Activated naive CD4-positive, alpha-beta T cell (primary cell): Measurements from ENCODE around the gene MKRN2OS.
A peak's percentile ranks its signal among the peaks of the same experiment; 100 is the strongest.
"Not testable (repeated sequence)": the region's sequence is repeated elsewhere in the genome, so short reads cannot be mapped to it uniquely, and the experiment has no call there.

Experiments
- DNase-seq, 4 experiments: peaks; one replicate each; lab custom pipeline; 2025; lab: John Stamatoyannopoulos, UW

MKRN2OS gene

DNA sequence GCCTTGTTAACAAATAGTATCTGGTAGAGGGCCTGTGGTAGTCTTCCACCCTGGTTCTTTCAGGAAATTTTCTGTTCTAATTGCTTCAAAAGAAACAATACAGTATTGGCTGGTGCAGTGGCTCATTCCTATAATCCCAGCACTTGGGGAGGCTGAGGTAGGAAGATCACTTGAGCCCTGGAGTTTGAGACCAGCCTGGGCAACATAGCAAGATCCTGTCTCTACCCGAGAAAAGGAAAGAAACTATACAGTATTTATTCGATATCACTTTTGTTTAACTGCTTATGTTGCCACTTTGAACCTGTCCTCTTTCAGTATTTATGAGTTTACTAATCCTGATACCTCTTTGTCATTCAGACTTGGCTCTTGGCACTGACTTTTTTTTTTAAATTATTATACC, 16.1 kb upstream of the MKRN2OS start:
- no peak for DNase-seq

DNA sequence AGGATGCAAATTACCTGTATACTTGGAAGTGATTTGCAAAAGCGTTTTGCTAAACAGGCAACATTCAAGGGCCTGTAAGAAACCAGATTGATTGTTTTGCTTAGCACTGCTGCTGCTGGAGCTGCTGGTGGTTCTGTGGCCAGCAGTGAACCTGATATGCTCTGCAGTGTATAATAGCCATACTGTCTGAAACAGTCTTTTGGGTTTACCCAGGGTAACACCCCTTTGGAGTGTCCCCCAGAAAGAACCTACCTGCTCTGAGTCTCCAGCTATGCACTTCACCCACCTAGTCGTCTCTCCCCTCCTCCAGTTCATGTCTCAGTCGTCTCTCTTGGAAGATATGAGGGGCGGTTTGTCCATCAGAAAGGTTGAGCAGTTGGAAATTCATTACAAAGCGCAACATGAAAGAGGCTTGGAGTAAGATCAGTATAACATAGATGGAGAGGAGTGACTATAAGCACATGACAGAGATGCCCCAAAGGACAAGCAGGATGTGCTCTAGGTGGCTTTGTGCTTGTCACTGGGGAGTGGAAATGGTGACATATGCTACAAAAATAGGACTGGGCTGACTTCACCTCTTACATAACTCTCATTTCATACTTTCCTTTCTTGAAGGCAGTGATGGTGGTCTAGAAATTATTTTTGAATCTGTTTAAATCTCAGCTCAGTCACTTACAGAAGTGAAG, 15.3 kb upstream of the MKRN2OS start:
- no peak for DNase-seq

DNA sequence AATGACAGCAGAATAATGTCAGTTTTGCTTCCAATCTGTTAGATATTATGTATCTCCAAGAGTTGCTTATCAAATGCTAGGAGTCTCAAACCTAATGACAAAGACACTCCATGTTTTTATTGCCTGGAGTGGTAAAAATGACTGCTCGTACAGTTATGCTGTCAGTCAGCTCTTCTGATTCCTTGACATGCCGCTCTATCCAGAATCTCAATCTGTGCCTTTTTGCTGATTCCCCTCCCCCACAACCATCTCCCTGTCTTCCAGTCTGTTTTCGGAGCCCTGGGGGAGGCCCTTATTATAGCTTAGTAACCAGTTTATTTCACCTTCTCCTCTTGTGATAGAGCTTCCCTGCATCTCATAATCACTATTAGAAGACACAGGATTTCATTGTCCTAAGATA, 14.2 kb upstream of the MKRN2OS start:
- DNase-seq: no peak

DNA sequence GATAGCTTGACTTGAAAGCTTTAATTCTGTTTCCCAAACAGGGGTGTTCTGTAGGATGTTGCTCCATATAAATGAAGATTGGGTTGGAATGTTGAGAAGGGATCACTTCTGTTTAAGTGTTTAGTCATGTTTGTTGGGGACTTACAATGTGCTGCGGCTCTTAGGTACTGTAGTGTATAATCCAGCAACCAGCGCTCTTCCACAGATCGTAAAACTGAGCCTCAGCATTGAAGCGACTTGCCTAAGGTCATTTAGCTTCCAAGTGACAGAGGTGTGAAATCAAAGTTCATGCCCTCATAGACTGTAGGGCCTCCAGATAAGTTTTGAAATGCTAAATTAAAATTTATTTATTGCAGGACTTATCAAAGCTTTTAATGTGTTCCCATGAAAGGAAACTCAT, 13.4 kb upstream of the MKRN2OS start:
- DNase-seq: no peak

DNA sequence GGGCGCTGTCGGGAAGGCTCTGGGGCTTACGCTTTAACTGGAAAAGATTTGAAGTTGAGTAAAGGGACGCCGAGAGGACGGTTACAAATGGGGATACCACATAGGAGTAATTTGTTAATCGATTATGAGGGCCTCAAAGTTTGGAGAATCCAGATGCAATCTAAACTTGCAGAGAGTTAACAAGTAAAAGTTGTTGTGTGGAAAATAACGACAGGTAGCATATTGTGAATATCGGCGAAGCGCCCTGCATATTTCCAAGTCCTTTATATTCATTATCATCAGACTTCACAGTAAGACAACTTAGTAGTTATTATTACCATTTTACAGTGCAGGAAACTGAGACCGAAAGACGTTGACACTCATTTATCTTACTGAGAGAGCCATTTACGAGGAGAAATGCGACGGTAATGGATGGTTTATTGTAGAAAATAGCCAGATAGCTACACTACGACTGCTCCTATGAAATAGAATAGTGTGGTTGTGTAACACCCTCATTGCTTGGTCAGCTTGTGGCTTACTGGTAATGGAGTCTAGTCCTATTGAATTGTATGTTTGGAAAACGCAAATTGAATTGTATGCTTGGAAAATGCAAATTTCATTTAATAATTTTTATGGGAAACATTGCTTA, 12.3 kb upstream of the MKRN2OS start:
- DNase-seq: no peak

DNA sequence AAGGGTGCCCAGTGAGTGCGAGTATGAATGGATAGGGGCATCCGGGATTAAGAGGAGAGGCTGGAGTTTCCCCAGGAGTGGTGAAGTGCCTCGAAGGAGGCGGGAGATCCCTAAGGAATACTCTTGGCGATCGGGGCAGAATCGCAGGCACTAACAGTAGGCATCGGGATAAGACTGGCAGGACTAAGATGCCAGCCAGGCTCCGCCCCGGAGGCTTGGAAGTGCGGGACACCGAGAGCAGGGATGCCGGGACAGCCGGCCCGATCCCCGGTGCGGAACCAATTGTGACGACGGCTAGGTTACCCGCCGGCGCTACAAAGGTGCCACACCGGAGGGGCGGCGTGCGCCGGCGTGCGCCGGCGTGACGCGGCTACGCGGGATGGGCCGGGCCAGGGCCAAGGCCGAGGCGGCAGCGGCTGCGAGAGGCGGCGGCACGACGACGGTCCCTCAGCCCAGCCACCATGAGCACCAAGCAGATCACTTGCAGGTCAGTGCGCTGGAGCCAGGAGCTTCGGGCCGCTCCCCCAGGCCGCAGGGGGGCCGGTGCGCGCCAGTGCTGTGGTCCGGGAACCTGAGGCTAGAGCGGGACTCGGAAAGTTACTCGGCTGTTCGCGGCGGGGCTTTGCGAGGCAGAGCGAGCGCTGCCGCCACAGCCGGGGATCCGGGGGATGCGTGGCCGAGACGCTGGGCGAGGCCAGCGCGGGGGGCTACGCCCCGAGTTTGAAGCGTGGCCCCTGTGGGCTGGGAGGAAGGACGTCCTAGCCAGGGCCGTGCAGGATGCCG, 11.6 kb upstream of the MKRN2OS start, which contains the start of gene MKRN2:
MKRN2 (plus strand) TSS at position 398 of the 783 bp plus-strand sequence; CDS start at position 462, 64 bp downstream.
- peak; percentile 72 to 81 (median 76) for DNase-seq

DNA sequence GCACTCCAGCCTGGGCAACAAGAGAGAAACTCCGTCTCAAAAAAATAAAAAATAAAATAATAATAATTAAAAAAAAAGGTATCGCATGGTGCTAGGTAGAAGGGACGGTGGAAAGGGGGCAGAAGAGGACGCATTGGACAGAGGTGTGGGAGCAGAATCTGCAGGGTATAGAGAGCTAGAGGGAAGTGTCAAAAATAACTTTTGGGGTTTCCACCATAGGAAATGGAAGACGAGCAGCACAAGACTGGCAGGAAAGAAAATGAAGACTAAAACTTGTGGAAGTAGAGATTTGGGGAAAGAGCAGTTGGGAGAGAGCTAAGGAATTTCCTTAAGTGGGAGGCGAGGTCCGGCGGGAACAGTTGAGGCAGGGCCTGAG, 11.0 kb upstream of the MKRN2OS start:
- DNase-seq: no peak

DNA sequence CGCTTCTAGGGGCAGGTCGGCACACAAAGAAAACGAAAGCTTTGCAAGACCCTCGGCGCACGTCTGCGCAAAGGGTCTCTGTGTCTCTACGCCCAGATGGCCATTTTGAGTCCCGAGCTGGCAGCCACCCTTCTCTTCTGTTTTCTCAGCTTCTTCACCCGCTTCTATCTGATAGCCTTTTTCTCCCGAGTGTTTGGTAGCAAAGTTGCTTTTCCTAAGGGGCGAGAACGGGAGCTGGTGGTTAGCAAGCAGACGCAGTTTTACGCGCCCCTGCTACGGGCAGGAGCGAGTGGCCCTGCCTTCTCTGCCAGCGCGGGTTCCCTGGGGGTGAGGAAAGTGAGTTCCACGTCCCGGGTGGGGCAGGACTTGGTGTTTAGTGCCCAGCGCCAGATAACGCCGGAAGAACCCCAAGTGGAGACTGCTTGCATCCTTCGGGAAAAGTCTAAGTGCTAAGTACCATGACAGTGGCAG, 8.7 kb upstream of the MKRN2OS start:
- DNase-seq: no peak

DNA sequence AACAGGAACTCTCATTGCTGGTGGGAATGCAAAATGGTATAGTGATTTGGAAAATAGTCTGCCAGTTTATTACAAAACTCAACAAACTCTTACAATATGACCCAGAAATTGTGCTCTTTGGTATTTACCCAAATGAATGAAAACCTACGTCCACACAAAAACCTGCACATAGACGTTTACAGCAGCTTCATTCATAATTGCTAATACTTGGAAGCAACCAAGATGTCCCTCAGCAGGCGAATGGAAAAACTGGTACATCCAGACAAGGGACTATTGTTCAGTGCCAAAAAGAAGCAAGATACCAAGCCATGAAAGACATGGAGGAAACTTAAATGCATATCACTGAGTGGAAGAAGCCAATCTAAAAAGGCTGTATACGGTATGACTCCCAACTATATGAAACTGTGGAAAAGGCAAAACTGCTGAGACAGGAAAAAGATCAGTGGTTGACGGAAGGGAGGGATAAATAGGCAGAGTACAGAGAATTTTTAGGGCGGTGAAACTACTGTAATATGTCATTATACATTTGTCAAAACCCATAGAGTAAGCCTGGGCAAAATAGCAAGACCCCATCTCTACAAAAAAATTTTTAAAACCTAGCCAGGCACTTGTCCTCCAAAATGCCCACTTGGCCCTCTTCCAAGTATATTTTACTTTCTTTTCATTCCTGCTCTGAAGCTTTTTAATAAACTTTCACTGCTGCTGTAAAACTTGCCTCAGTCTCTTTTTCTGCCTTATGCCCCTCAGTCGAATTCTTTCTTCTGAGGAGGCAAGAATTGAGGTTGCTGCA, 4.9 kb upstream of the MKRN2OS start:
- no peak for DNase-seq

DNA sequence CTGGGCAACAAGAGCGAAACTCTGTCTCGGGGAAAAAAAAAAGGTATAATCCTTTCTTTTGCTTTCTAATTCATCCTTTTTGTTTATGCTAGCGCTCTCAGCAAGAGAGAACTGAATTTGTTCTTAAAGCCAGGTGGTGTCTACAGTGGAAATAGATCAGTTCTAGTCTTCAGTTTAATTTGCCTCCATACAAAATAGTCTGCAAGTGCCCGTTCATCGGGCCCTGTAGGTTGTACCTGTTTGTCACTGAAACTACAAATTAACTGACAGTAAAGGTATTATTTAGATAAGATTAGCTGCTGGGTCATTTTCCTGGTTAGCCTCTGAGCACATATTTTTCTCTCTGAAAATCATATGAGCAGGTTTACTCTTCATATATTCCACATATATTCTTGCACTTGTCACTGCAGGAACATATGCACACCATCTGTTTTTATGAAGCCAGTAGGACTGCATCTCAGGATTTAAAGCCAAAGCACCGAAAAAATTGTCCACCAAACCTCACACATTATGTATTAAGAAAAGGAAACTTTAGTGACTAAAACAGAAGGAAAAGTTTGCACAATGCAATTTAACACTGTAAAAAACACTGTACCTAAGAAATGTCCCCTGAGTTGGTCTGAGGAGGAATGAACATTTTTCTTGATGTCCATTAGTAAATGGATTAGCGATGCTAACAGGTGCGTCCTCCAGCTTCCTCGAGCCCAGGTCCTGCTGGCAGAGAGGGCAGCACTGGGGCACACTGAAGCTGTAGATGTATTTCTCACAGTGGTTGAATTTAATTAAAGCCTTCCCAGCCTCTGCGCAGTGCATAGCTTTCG, 437 bp downstream of the MKRN2OS start:
- DNase-seq: no peak

DNA sequence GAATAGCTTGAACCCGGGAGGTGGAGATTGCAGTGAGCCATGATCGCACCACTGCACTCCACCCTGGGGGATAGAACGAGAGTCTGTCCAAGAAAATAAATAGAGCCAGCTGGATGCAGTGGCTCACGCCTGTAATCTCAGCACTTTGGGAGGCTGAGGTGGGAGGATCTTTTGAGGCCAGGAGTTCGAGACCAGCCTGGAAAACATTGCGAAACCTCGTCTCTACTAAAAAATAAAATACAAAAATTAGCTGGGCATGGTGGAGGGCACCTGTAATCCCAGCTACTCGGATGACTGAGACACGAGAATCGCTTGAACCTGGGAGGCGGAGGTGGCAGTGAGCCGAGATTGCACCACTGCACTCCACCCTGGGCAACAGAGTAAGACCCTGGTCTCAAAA, 1.8 kb downstream of the MKRN2OS start:
- not testable (repeated sequence) for DNase-seq

DNA sequence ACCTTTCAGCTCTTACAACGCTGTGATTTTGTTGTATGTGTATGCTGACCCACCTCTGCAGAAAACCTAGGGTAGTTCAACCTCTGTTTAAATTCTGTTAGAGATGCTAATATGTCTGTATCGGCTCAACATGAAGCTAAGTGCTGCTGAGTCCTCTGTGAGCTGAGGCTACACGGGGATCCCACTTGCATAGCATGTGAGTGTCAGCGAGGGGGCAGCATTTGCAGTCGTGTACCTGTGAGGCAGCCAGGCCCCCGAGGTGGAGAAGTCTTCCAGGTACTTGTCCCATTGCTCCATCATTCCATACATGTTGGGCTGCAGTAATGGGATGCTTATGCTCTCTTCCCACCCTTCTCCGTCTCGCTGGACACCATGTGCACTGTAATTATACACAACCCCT, 3.7 kb downstream of the MKRN2OS start:
- DNase-seq: no peak

DNA sequence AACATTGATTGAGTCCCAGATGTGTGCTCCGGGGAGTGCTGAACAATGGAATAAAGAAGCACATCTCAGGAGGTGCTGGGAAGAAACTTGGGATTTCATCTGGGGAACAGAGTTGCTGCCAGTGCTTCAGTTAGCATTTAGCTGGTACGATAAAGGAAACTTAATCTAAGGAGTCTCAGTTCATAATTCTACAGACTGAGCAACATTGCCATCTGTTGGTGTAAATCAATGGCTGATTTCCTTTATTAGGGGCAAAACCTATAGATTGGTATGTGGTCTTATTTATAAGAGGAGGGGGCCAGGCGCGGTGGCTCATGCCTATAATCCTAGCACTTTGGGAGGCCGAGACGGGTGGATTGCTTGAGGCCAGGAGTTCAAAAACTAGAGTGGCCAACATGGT, 8.9 kb downstream of the MKRN2OS start:
- DNase-seq: no peak

DNA sequence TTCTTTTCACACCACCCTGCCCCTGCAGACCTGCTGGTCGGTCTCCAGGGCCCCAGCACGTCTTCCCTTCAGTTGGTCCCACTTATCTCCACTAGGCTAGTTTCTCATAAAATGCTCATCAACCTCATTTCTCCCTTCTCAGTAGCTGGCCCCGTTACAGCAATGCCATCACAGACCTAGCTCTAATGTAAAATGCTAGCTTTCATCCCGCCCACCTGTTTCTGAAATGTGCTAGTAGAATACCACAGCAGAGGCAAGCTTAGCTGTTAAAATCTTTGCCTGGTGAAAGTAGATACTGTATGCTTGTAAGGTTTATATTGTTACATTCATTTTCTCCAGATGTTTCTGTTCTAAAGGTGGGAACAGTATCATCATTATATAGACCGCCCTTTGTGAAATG, 13.1 kb downstream of the MKRN2OS start:
- no peak for DNase-seq

DNA sequence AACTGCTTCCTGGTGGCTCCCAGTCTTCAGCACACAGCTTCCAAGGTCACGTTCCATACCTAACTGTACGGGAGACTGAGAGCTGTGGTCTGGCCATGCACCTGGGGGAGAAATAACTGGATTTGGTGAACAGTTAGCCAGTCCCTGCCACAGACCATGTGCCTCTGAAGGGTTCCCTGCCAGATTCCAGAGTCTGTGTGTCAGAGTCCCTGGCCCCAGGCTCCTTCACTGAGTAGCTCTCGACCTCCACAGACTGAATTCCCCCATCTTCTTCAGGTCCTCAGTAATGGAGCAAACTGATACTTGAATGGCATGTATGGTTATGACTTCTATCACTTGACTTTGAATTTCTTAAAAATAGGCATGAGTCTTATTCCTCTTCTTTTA, 17.5 kb downstream of the MKRN2OS start:
- no peak for DNase-seq

DNA sequence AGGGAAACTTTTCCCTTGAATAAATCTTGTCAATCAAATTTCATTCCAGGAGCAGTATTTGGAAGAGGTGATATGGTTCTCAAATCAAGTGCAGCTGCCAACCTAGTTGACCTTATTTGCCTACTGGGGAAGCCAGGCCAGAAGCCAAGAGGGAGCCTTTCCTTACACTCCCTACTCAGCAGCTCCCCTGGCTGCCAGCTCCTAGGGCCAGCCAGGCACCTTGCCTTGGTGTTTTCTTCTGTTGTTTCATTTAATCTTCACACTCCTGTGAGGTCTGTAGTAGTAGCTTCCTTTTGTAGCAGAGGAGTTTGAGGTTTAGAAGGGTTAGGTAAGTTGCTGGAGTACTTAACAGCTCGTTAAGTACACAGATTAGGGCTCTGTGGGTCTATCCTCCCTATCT, 22.6 kb downstream of the MKRN2OS start:
- no peak for DNase-seq

DNA sequence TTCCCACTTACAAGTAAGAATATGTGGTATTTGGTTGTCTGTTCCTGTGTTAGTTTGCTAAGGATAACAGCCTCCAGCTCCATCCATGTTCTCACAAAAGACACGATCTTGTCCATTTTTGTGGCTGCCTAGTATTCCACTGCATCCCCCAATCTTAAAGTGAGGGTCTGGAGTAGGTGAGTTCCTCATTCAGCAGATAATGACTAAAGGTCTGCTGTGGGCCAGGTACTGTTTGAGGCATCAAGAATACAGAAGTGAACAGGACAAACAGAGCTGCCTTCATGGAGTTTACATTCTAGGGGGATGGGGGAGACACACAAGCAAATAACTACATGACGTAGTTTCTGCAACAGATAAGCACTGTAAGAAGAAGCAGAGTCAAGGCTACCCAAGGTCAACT, 24.3 kb downstream of the MKRN2OS start:
- no peak for DNase-seq

DNA sequence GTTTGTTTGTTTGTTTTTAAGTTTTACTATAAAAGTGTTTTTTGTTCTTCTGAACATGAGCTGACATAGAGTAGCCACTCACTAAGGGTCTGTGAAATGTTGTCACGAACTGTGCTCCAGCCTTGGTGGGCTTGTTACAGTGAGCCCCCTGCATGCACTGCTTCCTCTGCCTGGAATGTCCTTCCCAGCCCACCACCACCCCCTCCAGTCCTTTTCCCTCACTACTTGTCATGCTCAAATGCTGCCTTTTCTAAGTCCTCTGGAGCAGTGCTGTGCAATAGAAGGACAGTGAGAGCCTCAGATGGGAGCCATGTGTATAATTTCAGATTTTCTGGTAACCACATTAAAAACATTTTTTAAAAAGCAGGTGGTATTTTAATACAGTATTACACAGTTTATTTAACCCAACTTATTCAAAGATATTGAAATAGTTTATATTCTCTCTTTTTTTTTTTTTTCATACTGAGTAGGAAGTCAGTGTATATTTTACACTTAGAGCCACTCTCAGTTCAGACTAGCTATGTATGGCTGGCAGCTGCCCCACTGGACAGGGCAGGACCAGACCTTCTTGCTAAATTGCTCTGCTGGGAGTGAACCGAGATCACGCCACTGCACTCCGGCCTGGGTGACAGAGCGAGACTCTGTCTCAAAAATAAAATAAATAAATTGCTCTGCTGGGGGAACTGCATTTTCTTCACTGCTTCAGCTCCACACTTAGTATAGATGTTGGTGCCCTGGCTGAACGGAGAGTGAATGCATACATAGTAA, 26.9 kb downstream of the MKRN2OS start:
- no peak for DNase-seq

DNA sequence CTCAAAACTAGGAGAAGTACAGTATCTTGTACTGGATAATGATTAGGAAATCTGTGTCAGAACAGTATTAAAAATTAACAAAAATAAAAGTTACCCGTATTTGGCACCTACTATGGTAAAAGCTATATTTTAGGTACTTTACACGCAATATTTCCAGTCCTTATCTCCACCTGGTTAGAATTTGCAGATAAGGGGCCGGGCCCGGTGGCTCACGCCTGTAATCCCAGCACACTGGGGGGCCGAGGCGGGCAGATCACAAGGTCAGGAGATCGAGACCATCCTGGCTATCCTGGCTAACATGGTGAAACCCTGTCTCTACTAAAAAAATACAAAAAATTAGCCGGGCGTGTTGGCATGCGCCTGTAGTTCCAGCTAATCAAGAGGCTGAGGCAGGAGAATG, 28.4 kb downstream of the MKRN2OS start:
- DNase-seq: no peak

DNA sequence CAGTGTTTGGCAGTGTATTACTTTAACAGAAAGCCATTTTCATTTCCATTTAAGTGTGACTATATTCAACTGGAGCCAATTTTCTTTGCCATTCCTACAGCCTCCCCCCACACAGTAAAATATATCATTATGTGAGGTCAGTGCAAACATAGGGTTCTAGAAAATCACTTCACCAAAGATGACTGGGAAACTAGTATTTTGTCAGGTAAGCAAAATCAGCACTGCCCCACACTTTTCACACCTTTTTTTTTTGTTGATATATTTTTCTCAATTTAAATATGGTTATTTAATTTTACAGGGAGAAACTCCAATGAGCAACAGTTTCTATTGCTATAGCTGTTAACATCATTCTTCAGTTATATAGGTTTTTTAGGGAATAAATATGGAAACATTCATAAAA, 29.7 kb downstream of the MKRN2OS start:
- DNase-seq: no peak
